Fibroblast of skin of right quadriceps (primary cell): ENCODE results near the gene CFAP298.
A peak's percentile ranks its signal among the peaks of the same experiment; 100 is the strongest.
"Not testable (repeated sequence)": the region's sequence is repeated elsewhere in the genome, so short reads cannot be mapped to it uniquely, and the experiment has no call there.

ENCODE experiments used
- DNase-seq: peaks from one replicate; pipeline ENCODE4 v3.0.0-alpha.2; 2013

Gene CFAP298, protein sequence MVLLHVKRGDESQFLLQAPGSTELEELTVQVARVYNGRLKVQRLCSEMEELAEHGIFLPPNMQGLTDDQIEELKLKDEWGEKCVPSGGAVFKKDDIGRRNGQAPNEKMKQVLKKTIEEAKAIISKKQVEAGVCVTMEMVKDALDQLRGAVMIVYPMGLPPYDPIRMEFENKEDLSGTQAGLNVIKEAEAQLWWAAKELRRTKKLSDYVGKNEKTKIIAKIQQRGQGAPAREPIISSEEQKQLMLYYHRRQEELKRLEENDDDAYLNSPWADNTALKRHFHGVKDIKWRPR

DNA sequence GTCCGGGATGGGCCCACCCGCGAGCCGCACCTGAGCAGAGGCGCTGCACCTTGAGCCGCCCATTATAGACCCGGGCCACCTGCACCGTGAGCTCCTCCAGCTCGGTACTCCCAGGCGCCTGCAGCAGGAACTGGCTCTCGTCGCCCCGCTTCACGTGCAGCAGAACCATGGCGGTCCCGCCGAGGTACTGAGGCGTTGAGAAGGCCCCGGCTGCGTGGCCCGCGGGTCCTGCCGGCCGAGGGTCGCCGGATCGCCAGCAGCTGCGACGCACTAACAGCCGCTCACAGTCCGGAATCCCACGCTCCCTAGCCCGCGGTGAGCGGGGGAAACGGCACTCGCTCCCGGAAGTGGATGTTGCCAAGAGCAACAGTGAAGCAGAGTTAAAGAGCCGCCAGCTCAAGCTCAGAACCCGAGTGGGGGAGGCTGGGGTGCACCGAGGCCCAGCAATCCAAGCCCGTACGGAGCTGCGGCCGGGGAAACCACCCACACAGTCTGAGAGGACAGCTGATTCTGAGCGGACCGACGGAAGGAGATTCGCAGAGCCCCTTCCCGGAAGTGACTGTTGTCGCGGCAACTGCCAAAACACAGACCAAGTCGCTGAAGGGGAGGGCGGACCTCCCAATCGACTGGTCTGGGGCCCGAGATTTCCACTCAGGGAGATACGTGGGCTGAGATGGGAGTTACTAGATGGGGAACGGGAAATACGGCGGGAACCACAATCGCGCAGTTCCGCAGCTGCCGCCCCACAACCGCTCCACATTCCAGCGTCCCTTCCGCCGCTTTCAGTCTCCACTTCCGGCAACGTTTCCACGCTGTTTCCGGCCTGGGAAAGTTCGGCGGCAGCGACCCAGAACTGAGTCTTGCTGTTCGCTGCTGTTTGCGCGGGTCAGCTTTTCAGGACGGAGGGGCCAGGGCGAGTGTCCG, at the start of gene CFAP298:
TSS of gene CFAP298 (minus strand) at position 303 of the 924 bp plus-strand sequence. CDS start at position 169, 134 bp downstream.
- peak; percentile 94 for DNase-seq

DNA sequence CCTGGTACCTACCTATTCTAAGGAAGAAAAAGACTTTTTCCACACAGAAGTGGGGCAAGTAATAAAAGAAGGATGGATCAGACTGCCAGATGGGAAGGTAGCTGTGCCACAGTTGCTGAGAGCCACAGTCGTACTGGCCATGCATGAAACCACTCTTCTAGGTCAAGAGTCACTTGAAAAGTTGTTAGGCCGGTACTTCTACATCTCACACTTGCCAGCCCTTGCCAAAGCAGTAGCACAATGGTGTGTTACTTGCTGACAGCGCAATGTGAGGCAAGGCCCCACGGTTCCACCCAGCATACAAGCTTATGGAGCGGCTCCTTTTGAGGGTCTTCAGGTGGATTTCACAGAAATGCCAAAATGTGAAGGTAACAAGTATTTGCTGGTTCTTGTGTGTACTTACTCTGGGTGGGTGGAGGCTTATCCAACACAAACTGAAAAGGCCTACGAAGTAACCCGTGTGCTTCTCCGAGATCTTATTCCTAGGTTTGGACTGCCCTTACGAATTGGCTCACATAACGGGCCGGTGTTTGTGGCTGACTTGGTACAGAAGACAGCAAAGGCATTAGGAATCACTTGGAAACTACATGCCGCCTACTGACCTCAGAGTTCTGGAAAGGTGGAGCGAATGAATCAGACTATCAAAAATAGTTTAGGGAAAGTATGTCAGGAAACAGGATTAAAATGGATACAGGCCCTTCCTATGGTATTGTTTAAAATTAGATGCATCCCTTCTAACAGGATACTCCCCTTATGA, 49.0 kb upstream of the CFAP298 start:
- not testable (repeated sequence) for DNase-seq

DNA sequence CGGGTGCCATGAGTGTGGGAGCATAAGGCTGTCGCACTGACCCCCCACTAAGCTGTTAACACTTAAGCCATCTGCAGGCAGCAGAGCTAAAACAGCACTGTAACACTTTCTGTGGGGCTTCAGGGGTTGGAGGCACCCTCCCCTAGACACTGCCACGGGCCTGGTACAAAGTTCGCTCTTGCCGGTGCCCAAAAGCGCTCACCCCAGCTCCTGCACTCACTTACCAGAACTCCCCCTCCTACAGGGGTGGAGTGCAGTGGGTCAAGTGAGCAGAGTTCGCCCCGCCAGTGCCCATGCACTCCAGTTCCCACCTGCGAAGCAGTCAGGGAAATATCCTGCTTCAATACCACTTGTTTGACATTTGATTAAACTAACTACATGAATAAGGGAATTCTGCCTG, 46.3 kb upstream of the CFAP298 start:
- no peak for DNase-seq

DNA sequence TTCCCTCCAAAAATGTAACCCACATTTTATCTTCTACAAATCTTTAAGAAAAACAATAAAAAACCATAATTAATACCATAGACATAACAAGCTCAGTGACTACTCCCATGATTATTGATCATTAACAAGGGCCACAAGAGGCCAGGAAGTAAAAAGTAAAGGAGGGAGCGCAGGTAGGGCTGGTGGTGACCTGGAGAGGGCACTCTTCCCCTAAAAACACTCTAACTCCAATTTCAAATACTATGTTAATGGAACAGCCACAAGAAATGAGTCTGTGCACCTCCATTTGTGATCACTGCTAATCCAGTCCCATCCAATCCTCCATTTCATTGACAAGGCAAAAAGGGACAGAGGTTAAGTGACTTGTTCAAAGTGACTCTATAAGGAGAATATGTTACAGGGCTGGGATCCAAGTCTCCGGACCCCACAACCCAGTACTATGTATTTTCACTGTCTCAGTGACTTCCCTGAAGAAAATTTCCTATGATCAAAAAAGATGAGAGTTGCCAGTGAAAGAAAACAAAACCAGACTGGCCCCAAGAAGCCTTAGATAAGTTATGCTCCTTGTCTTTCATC, 41.2 kb upstream of the CFAP298 start:
- DNase-seq = no peak

DNA sequence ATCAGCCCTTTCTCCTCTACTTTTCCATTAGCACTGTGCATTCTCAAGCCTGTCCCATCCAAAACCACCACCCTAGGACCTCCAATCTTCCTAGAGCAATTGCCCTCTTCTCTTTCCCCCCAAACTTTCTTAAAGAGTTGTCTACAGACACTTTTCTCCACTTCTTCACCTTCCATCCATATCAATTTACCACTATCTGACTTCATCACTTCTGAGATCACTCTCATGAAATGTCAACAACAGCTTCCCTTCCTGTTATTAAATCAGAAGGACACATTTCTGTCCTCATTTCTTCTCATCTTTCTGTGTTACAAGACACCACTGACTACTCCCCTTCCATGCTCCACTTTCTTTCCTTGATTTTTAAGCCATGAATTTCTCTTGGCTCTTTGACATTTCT, 36.0 kb upstream of the CFAP298 start:
- no peak for DNase-seq

DNA sequence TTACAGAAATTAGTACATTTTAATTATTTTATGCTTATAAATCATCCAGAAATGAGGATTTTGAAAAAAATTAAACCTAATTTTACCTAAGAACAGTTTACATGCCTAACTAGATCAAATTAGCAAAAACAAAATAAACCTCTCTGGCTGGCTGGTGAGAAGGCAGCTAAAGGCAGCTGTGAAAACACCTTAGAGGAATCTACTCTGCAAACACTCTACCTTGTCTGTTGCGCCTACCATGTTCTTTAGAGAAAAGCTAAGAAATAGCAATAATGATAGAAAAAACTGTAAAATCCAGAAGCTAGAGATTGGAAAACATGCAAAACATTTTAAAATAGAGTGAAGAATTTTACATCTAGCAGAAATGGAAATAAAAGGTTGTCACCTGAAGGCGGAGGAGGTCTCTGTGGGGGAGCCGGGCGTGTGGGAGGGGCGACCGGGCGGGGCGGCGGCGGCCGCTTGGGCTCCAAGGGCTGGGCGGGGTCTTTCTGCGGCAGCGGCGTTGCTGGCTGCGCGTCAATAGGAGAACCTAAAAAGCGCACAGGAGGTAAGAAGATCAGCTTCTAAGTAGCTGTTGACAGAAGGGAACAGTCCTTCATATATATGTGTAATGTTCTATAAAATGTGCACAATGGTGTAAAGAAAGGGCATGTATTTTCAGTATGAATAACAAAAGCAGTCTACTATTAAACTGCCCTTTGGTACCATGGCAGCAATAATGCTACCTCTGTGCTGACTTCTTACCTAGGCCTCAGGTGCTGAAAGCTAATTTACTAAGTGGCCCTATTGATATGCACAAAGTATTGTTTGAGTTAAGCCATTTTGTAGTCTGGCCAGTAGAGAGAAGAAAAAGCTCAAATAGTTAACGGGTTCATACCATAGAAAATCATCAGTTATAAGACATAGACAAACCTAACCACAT, 33.3 kb upstream of the CFAP298 start:
- DNase-seq = no peak

DNA sequence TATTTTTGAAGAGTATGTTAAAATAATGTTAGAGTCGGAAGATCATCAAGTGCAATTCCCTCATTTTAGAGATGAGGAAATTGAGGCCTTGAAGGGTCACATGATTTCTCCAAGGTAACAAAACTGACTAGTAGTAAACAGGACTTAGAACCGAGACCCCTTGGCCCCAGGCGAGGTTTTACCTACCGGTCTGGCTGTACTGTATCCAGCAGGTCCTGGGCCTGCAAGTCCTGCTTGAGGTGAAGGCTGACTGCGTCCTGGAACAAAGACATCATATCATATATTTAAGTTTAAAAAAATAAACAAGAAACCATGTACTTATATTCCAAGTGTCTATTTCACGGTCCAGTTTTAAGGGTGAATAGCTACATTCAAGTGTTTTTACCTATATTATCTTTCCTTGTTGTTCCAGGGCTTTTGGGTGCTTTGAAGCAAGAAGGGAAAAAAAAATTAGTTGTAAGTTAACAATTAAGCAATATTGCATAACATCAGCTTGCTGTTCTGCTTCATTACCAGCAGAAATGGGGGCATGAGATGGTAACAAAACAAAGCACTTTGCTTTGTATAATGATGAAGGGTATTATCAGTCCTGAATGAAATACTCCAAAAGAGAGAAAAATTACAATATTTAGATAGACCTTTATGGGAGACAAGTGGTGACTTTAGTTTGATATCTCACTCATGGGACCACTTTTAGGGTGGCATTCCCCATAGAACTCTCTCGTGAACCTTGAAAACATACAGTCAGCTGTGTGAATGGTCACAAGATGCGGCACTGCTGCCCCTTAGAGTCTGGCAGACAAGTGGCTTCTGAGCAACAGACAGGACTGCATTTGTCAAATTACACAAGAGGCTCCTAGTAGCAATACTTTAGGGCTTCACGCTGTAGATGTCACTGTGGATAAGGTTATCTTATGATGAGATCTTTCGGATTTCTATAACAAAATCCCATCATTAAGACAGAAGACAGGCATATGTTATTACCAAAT, 29.8 kb upstream of the CFAP298 start:
- no peak for DNase-seq

DNA sequence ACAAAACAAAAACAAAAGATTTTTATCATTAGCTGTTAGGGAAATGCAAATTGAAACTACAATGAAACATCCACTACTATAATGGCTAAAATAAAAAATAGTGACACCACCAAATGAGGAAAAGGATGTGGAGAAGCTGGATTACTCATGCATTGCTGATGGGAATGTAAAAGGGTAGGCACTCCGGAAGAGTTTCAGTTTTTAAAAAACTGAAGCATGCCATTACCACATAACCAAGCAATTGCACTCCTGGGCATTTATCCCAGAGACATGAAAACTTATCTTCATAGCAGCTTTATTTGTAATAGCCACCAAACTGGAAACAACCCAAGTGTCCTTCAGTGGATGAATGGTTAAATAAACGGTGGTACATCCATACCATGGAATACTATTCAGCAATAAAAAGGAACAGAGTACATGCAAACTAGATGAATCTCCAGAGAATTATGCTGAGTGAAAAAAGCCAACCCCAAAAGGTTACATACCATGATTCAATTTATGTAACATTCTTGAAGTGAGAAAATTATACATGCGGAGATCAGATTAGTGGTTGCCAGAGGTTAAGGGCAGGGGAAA, 14.5 kb upstream of the CFAP298 start:
- DNase-seq = peak; percentile 13

DNA sequence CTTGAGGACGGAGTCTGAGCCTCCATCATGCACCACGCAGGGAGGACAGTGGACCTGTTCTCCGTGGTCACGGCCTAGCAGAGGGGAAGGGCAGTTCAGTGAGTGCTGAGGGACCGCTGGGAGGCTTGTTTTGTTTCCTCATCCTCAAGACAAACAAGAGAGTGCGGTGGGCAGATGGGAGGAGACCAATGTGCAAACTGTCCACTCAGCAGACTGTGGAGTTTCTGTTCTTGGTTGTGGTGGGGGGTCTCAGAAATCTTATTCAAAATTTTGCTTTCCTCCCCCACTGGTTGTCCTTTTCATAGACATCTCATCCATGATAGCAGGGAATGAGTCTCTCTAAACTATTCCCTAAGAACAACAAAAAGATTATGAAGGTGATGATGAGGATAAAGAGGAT, 6.0 kb upstream of the CFAP298 start:
- DNase-seq = not testable (repeated sequence)

DNA sequence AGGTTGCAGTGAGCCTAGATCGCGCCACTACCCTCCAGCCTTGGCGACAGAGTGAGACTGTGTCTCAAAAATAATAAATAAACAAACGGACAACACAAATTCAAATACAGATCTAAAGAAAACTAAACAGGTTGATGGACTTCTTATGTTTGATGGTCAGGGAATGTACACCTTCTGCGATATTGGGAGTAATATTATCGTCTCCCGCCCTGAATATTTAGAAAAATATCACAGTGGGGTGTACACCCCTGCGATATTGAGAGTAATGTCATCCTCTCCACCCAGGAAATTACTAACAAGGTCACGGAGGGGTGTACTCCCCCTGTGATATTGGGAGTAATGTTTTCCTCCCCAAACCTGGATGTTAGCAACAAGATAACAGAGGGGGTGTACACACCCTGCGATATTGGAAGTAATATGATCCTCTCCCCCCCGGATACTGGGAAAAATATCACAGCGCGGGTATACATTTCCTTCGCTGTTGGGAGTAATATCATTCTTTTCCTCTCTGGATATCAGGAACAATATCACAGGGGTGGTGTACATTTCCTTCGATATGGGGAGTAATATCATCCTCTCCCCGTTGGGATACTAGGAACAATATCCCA, 1.4 kb upstream of the CFAP298 start:
- DNase-seq = no peak

DNA sequence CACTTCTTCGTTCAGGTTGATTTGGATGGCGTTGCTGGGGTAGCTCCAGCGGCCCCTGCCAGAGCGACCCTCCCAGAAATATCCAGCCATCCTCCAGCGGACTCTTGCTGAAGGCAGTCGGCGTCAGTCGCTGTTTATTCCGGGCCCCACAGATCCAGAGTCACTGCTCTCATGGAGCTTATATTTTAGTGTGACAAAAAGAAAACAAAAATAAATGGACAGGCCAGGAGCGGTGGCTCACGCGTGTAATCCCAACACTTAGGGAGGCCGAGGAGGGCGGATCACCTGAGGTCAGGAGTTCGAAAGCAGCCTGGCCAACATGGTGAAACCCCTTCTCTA, 791 bp upstream of the CFAP298 start:
- no peak for DNase-seq

DNA sequence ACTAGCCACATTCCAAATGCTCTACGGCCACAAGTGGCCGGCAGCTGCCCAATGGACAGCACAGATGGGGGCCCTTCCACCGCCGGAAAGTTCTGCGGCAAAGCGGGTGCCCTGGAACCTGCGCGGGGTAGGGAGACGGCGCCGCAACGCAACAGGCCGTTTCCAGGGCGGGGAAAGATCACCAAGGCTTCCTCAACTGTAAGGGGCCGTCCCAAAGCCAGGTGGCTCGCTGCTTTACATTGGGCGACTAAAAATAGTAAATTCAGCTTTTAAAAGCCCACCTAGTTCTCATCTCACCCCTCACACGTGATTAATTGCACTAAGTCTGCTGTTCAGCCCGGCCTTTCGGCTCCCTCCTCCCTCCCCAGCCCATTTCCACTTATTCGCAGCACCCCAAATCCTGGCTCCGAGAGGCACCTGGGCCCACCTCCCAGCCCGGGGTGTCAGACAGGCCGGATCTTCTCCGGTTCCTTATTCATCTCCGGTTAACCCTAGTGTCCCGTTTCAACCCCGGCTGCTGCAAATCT, 643 bp downstream of the CFAP298 start:
- DNase-seq = no peak

DNA sequence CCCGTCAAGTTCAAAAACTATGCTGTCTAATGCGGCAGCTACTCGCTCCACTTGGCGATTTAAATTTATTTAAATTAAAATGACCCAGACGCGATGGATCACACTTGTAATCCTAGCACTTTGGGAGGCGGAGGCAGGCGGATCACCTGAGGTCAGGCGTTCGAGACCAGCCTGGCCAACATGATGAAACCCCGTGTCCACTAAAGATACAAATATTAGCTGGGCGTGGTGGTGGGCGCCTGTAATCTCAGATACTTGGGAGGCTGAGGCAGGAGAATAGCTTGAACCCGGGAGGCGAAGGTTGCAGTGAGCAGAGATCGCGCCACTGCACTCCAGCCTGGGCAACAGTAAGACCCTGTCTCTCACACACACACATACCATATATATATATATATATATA, 1.2 kb downstream of the CFAP298 start:
- DNase-seq = not testable (repeated sequence)

DNA sequence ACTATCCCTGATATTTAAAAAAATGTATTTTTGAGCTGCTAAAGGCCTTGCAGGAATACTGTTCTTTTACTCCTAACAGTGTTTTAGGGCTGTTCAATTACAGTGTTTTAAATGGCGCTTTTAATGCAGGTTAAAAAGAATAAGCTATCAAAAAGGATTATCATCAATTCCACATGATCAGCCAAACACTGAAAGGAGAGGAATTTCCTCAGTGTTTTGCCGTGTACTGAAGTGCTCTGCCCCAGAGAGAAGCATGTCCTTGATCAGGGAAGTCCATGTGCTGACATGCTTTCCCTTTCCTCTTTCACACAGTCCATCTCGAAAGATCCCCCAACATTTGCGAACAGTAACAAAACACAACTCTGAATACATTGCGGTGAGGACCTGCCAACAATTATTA, 3.3 kb downstream of the CFAP298 start:
- DNase-seq = no peak

DNA sequence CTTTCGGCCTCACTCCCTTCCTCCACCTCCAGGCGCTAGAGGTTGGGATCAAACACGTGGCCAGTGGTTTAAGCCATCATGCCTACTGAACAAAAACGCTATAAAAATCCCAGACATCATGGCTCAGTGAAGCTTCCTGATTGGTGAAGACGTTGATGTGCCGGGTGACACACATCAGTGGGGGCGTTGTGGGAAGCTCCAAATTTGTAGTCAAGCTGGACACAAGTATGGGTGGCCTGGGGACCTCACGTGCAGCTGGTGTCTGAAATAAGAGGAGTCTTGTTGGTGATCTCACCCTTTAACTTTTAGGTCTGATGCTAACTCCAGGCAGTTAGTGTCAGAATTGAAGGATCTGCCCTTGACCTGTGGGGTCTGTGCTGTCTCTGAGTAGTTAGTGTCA, 6.7 kb downstream of the CFAP298 start:
- no peak for DNase-seq

DNA sequence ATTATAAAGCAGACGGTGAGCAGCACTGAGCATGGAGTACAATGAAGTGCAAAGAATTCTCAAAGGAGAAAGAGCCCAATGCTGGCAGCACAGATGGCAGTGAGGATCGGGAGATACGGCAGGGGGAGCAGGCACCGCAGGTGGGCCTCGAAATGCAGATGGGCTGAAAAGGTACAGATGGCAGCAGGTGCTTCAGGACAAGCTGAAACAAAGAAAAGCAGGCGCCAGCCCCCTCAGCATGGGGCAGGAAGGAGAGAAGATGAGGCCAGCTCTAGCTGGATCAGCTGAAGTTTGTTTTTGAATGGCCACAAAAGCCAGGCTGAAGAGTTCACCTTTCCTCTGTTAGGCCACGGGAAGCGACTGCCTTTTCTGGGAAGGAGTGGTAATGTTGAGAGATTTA, 7.7 kb downstream of the CFAP298 start:
- DNase-seq = no peak

DNA sequence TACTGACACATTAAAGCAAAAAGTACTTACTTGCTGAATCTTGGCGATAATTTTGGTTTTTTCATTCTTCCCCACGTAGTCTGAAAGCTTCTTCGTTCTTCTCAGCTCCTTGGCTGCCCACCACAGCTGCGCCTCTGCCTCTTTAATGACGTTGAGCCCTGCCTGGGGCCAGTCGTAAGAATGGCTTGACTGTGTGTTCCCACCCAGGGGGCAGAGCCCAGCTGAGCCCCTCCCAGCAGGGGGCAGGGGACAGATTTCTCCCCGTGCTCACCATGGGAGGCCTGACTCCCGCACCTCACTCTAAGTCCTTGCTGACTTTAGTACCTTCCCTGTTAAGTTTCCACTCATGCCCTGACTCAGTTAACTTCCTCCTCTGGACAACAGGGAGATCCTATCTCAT, 9.0 kb downstream of the CFAP298 start:
- DNase-seq = no peak

DNA sequence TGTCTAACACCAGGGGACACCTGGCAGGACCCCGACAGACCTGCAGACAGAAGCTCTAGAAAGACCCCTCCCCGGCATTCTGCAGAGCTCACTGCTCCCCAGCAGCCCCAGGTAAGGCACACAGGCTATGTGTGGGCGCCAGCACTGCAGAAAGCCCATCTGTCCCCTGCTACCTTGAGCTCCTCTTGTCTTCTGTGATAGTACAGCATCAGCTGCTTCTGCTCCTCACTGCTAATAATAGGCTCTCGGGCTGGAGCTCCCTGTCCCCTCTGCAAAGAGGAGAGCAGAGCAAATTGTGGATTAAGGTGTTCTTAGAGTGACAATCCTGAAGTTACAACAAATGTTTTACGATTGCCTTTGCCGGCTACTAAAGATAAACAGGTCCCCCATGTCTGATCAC, 10.1 kb downstream of the CFAP298 start:
- no peak for DNase-seq

DNA sequence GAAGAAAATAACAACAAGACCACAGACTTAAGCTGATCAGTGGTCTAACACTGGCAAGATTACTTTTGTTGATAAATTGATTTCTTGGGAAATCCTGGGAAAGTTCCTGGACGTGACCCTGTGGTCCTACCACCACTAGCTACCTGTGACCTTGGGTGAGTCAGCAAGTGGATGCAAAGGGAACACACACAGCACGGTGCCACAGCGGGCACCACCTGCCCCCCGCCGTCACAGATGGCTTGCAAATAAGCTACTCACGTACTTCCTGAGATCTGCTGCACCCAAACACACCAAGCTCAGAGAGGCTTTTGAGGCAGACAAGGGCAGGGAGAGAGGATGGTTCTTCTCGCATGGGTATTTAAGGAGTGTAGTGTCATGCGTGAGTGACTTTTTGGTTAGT, 12.7 kb downstream of the CFAP298 start:
- DNase-seq = no peak

DNA sequence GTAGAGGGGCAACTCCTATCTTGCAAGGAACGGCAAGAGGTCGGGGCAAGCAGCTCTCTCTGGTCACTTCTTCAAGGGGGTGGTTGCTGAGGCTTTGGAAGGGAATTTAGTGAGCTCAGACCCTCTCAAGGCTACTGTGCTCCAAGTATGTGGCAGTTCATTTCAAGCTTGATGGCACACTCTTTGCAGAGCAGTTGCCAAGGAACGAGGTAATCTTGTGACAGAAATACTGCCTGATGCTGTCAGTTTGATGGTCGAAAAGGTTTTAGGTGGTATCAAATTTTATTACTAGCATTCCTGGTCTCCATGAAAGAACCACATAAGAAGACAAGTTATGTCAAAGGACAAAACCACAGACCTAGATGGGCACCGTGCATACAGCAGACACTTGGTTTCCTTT, 13.1 kb downstream of the CFAP298 start:
- DNase-seq = no peak
